ENCODE results near the gene NT5C1B.

- TF ChIP-seq POLR2A (IDR thresholded peaks at IDR 0.05; ENCODE audit: low read depth, low read length) (no peak), TAF1 (IDR thresholded peaks at IDR 0.05; ENCODE audit: borderline replicate concordance, low read depth, low read length) (no peak), POLR2AphosphoS5 (IDR thresholded peaks at IDR 0.05; ENCODE audit: low read depth, low read length) (no peak)
These were observed 37.7 kb downstream of the NT5C1B start for GRCh38 chr2:18551623-18552022.

All from GM12892 (cell line).